OCI-LY3 (cell line): Measurements from ENCODE around the gene MCCC1.

Source experiments
- H2AFZ ChIP-seq: fragments of 200-600, 300-600 bp; shearing (Covaris generic); 2 replicates; pipeline ENCODE4 v1.6.0; 2014; ENCODE audit warnings: antibody characterized with exemption, low read depth, low read length
- H3K27ac ChIP-seq: fragments of 200-600, 300-600 bp; sonication (generic); 2 replicates; pipeline ENCODE4 v1.5.1; 2014; ENCODE audit warnings: mild to moderate bottlenecking, low read length, moderate library complexity, mixed read lengths
- H3K27me3 ChIP-seq: fragments of 200-600, 300-600 bp; sonication (generic); 2 replicates; pipeline ENCODE4 v1.6.1; 2014; ENCODE audit warnings: low read depth, low read length, mixed read lengths
- H3K36me3 ChIP-seq: fragments of 200-600, 300-600 bp; sonication (generic); replicated peaks from 2 replicates; pipeline ENCODE3; 2014; ENCODE audit warnings: low read depth, low read length, mixed read lengths
- H3K4me1 ChIP-seq: fragments of 300-600, 200-600 bp; sonication (generic); 2 replicates; pipeline ENCODE4 v1.6.1; 2014; ENCODE audit warnings: low read length, mixed read lengths
- H3K4me2 ChIP-seq: fragments of 200-600, 300-600 bp; sonication (generic); 2 replicates; pipeline ENCODE4 v1.6.1; 2014; ENCODE audit warnings: low read length, mixed read lengths
- H3K4me3 ChIP-seq: fragments of 300-600, 200-600 bp; sonication (generic); 2 replicates; pipeline ENCODE4 v1.5.1; 2014; ENCODE audit warnings: antibody characterized with exemption, mild to moderate bottlenecking, low read length, moderate library complexity
- H3K79me2 ChIP-seq: fragments of 300-600, 200-600 bp; shearing (Covaris generic); 2 replicates; pipeline ENCODE4 v1.6.1; 2014; ENCODE audit warnings: mild to moderate bottlenecking, low read length, mixed read lengths
- H3K9ac ChIP-seq: fragments of 300-600, 200-600 bp; shearing (Covaris generic); 2 replicates; pipeline ENCODE4 v1.6.0; 2014; ENCODE audit warnings: mild to moderate bottlenecking, low read length, moderate library complexity
- H3K9me3 ChIP-seq: fragments of 200-600, 300-600 bp; shearing (Covaris generic); 2 replicates; pipeline ENCODE4 v1.6.1; 2014; ENCODE audit warnings: low read length, mixed read lengths; ENCODE audit not compliant: insufficient read depth
- H4K20me1 ChIP-seq: fragments of 200-600, 300-600 bp; sonication (generic); 2 replicates; pipeline ENCODE4 v1.6.1; 2016; ENCODE audit warnings: low read length, mixed read lengths; ENCODE audit not compliant: insufficient read depth
- CTCF ChIP-seq: fragments of 200-600, 300-600 bp; sonication (generic); IDR thresholded peaks from 2 replicates; pipeline ENCODE4 v1.5.1; 2014; ENCODE audit warnings: antibody characterized with exemption, low read length, low read depth
- EZH2phosphoT487 ChIP-seq: fragments of 200-600 bp; shearing (Covaris generic); IDR thresholded peaks from 2 replicates; pipeline ENCODE4 v1.6.1; 2018; ENCODE audit warnings: antibody characterized with exemption, mixed run types, low read depth

The MCCC1 gene

GRCh38 chr3:183134844-183135243, 35.5 kb upstream of the MCCC1 start:
- TF ChIP-seq EZH2phosphoT487 (no peak), CTCF (no peak)
- Histone ChIP-seq H3K9ac (no peak overlapping the region), H3K27me3 (peaks cover 76% of the 10 kb centered on the region), H4K20me1 (no peaks in the 10 kb centered on the region), H2AFZ (no peak overlapping the region), H3K4me2 (no peak overlapping the region), H3K79me2 (no peaks in the 10 kb centered on the region), H3K4me3 (no peak overlapping the region), H3K27ac (no peak overlapping the region), H3K36me3 (no peaks in the 10 kb centered on the region), H3K4me1 (no peaks in the 10 kb centered on the region), H3K9me3 (peaks cover 3% of the 10 kb centered on the region; the same call in 1 of the 2 replicates)

DNA sequence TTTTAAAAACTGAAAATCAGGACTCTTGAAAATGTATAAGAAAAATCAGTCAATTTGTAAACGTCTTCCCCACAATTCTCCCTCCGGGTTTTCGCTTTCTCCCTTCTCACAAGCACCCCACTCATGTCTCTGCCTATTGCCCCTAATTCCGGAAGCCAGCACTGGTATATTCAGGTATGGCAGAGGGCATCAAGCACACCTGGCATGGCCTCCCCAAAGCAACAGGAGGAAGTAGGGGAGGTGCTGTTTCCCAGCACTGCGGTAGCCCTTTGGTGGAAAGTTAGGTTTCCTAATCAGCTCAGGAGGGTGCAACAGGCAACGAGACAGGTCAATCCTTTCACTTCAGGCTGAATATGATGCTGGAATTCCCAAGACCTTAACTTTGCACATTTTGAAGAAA, 33.1 kb upstream of the MCCC1 start:
- Histone ChIP-seq H3K4me3 (no peak overlapping the region), H3K36me3 (peaks cover 5% of the 10 kb centered on the region), H3K4me2 (no peak overlapping the region), H4K20me1 (no peaks in the 10 kb centered on the region), H3K79me2 (no peaks in the 10 kb centered on the region), H3K27me3 (peaks cover 57% of the 10 kb centered on the region), H2AFZ (no peak overlapping the region), H3K27ac (no peak overlapping the region), H3K9ac (no peak overlapping the region), H3K4me1 (peaks cover 8% of the 10 kb centered on the region), H3K9me3 (peaks cover 9% of the 10 kb centered on the region; the same call in 1 of the 2 replicates)
- TF ChIP-seq CTCF: no peak
- no peak for TF ChIP-seq EZH2phosphoT487

DNA sequence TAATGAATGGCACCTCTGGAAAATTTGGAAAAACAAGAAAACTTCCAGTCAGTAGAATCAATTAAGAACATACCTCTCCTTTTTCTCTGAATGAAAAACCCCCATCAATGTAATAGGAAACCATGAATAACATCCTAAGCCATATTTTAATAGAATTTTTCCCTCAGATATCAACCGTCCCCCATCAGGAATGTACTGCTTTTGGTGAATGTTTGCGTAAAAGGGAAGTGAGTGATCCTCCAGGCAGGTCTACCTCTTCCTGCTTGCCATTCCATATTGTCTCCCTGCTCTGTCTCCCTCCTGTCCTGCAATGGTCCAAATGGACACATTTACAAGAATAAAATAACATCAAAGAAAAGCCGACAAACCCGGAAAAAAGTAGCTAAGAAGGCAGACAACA, 32.4 kb upstream of the MCCC1 start:
- no peak overlapping the region for H3K9ac ChIP-seq
- H4K20me1 ChIP-seq: no peaks in the 10 kb centered on the region
- peaks cover 8% of the 10 kb centered on the region for H3K4me1 ChIP-seq
- peaks cover 5% of the 10 kb centered on the region for H3K36me3 ChIP-seq
- no peak overlapping the region for H3K27ac ChIP-seq
- peaks cover 60% of the 10 kb centered on the region for H3K27me3 ChIP-seq
- H3K4me2 ChIP-seq: no peak overlapping the region
- no peak overlapping the region for H3K4me3 ChIP-seq
- H3K79me2 ChIP-seq: no peaks in the 10 kb centered on the region
- TF ChIP-seq EZH2phosphoT487 (no peak), CTCF (no peak)
- no peak overlapping the region for H2AFZ ChIP-seq
- H3K9me3 ChIP-seq: peaks cover 9% of the 10 kb centered on the region; the same call in 1 of the 2 replicates

DNA sequence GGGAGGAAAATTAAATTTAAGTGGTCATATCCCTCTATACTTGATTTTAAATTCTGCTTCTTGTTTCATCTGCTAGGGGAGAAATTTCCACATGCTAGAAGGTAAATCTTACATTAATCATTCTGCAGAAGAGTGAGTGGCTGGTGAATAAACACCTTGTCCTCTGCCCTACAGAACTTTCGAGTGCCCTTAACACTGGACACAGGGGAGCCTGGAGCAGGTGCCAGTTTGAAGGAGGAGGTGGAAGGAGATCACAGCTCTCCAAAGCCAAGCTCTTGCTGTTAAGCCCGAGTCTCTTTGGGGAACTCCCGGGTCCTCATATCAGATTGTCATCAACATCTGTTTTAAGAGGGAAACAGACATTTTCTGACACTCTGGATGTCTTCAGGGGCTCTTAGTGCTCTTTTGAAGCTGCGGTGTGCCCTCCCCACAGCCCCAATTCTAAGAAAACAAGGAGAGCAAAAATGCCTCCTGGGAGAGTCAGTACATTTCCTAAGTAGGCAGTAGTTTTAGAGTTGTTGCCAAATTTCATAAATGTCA, 32.0 kb upstream of the MCCC1 start:
- no peaks in the 10 kb centered on the region for H3K79me2 ChIP-seq
- peaks cover 5% of the 10 kb centered on the region for H3K36me3 ChIP-seq
- TF ChIP-seq CTCF: no peak
- TF ChIP-seq EZH2phosphoT487: no peak
- H2AFZ ChIP-seq: no peak overlapping the region
- H3K27me3 ChIP-seq: peaks cover 62% of the 10 kb centered on the region
- H3K9ac ChIP-seq: no peak overlapping the region
- no peaks in the 10 kb centered on the region for H4K20me1 ChIP-seq
- H3K4me2 ChIP-seq: no peak overlapping the region
- H3K9me3 ChIP-seq: peaks cover 9% of the 10 kb centered on the region; the same call in 1 of the 2 replicates
- no peak overlapping the region for H3K4me3 ChIP-seq
- no peak overlapping the region for H3K27ac ChIP-seq
- peaks cover 8% of the 10 kb centered on the region for H3K4me1 ChIP-seq
